Measurements from ENCODE around the gene CELSR2. TPM values are rescaled to one million over a fixed set of nuclear protein-coding genes. Genes with fewer than 3 reads are reported as not detected.
A peak's percentile ranks its signal among the peaks of the same experiment; 100 is the strongest.

Gene CELSR2
- total and polyA plus RNA-seq, 2 donors (not counting 1 experiment from before 2014, with no cell fraction given), result 0.57 to 2.7 TPM

- intact Hi-C loops (cut with micrococcal nuclease), result loop anchor here (10.0 kb wide), 1 partner anchor 175 kb away; no protein-coding TSS in a partner anchor
- DNase-seq (no peak), ATAC-seq (ENCODE audit: low read depth) (no peak)
- H3K27ac ChIP-seq (ENCODE audit: low read length in 2 of 2), result no peak overlapping the region
- peak overlapping the region; percentile 14 for H3K9ac ChIP-seq (ENCODE audit: low read length)
- Mint-ChIP-seq H3K27ac (no peak overlapping the region), H3K4me1 (peaks cover 9% of the 10 kb centered on the region), H3K27me3 (peaks cover 9% of the 10 kb centered on the region), H3K4me3 (peak overlapping the region; percentile 56), H3K9me3 (ENCODE audit: insufficient read depth) (no peaks in the 10 kb centered on the region)
- H4K20me1 ChIP-seq (ENCODE audit: control insufficient read depth, insufficient read depth, low read length, poor library complexity, severe bottlenecking), result no peaks in the 10 kb centered on the region
- H3K36me3 ChIP-seq (replicated peaks in 1 of 2; ENCODE audit: control extremely low read depth in 1 of 2, control insufficient read depth in 1 of 2, extremely low read depth in 1 of 2, insufficient read depth in 2 of 2, low read length in 1 of 2), result no peaks in the 10 kb centered on the region
- POLR2A ChIA-PET, result no interaction called here
- H3K4me1 ChIP-seq (ENCODE audit: control insufficient read depth in 2 of 2, insufficient read depth in 2 of 2, low read length in 2 of 2), result peaks cover 8% of the 10 kb centered on the region in 2 donors
- peaks cover 0 to 3% (median 0%) of the 10 kb centered on the region in 4 experiments for H3K27me3 ChIP-seq (replicated peaks in 1 of 4; ENCODE audit: control extremely low read depth in 1 of 4, control insufficient read depth in 3 of 4, insufficient read depth in 4 of 4, low read length in 3 of 4)
- peak overlapping the region; percentile 49 for H3K4me2 ChIP-seq (replicated peaks; ENCODE audit: low read depth, low read length, poor library complexity, severe bottlenecking)
- TF ChIP-seq CTCF (IDR thresholded peaks at IDR 0.05) (no peak), EZH2 (IDR thresholded peaks at IDR 0.05; ENCODE audit: borderline replicate concordance, insufficient read depth, low read depth, low read length, poor library complexity, severe bottlenecking) (no peak)
- peak overlapping the region; percentile 81 for H2AFZ ChIP-seq (ENCODE audit: insufficient read depth, low read depth, low read length, poor library complexity, severe bottlenecking)
- no peaks in the 10 kb centered on the region for H3K9me3 ChIP-seq (ENCODE audit: control extremely low read depth in 1 of 3, control insufficient read depth in 2 of 3, insufficient read depth in 1 of 3, low read length in 2 of 3)
- 39% methylated on average over 9 of the region's 10 CpGs for WGBS (ENCODE audit: insufficient coverage)
- CTCF ChIA-PET, result interaction anchor here (0.9 to 2.3 kb wide), 3 partner anchors 14 to 231 kb away, joined by 3 to 13 read pairs (median 5); partner anchors contain the start of gene SARS1
- no peaks in the 10 kb centered on the region for H3K79me2 ChIP-seq (ENCODE audit: control insufficient read depth, insufficient read depth, low read length)
- H3K4me3 ChIP-seq (ENCODE audit: control extremely low read depth in 1 of 5, extremely low read depth in 1 of 5, insufficient read depth in 1 of 5, low read depth in 2 of 5, low read length in 4 of 5), result peak overlapping the region in 1 of 5 experiments; percentile 2
Observed at GRCh38 chr1:109199710-109200109, 49.6 kb upstream of the CELSR2 start.

- no peak for DNase-seq
Observed at GRCh38 chr1:109201123-109201703, 48.1 kb upstream of the CELSR2 start.

More at GRCh38 chr1:109201123-109201703, 48.1 kb upstream of the CELSR2 start:
- Mint-ChIP-seq H3K4me1 (peaks cover 9% of the 10 kb centered on the region), H3K27me3 (peaks cover 9% of the 10 kb centered on the region), H3K9me3 (ENCODE audit: insufficient read depth) (no peaks in the 10 kb centered on the region), H3K4me3 (no peak overlapping the region), H3K27ac (no peak overlapping the region)
- H2AFZ ChIP-seq (ENCODE audit: insufficient read depth, low read depth, low read length, poor library complexity, severe bottlenecking), result no peak overlapping the region
- POLR2A ChIA-PET, result no interaction called here
- no peak for TF ChIP-seq EZH2 (IDR thresholded peaks at IDR 0.05; ENCODE audit: borderline replicate concordance, insufficient read depth, low read depth, low read length, poor library complexity, severe bottlenecking)
- peak; percentile 17 for TF ChIP-seq CTCF (IDR thresholded peaks at IDR 0.05)
- H3K27me3 ChIP-seq (replicated peaks in 1 of 4; ENCODE audit: control extremely low read depth in 1 of 4, control insufficient read depth in 3 of 4, insufficient read depth in 4 of 4, low read length in 3 of 4), result peaks cover 0 to 3% (median 0%) of the 10 kb centered on the region in 4 experiments
- H4K20me1 ChIP-seq (ENCODE audit: control insufficient read depth, insufficient read depth, low read length, poor library complexity, severe bottlenecking), result no peaks in the 10 kb centered on the region
- H3K4me1 ChIP-seq (ENCODE audit: control insufficient read depth in 2 of 2, insufficient read depth in 2 of 2, low read length in 2 of 2), result peaks cover 8% of the 10 kb centered on the region in 2 donors
- no peak overlapping the region for H3K27ac ChIP-seq (ENCODE audit: low read length in 2 of 2)
- intact Hi-C loops (cut with micrococcal nuclease), result no loop called here
- no peak overlapping the region for H3K4me3 ChIP-seq (ENCODE audit: control extremely low read depth in 1 of 5, extremely low read depth in 1 of 5, insufficient read depth in 1 of 5, low read depth in 2 of 5, low read length in 4 of 5)
- ATAC-seq (ENCODE audit: low read depth), result no peak
- H3K4me2 ChIP-seq (replicated peaks; ENCODE audit: low read depth, low read length, poor library complexity, severe bottlenecking), result no peak overlapping the region
- H3K36me3 ChIP-seq (replicated peaks in 1 of 2; ENCODE audit: control extremely low read depth in 1 of 2, control insufficient read depth in 1 of 2, extremely low read depth in 1 of 2, insufficient read depth in 2 of 2, low read length in 1 of 2), result no peaks in the 10 kb centered on the region
- WGBS (ENCODE audit: insufficient coverage), result 70% methylated on average over 2 of the region's 2 CpGs
- H3K9ac ChIP-seq (ENCODE audit: low read length), result no peak overlapping the region
- H3K9me3 ChIP-seq (ENCODE audit: control extremely low read depth in 1 of 3, control insufficient read depth in 2 of 3, insufficient read depth in 1 of 3, low read length in 2 of 3), result no peaks in the 10 kb centered on the region
- no peaks in the 10 kb centered on the region for H3K79me2 ChIP-seq (ENCODE audit: control insufficient read depth, insufficient read depth, low read length)
- CTCF ChIA-PET, result interaction anchor here (0.7 to 2.3 kb wide), 5 partner anchors 12 to 422 kb away, joined by 3 to 13 read pairs (median 3); partner anchors contain the start of gene SARS1

Measured in B cell (primary cell).